HCT116 (cell line): ENCODE measurements around the gene HERPUD1.

Experiments
- CTCF ChIP-seq, 3 experiments: fragments of 200-600 bp in 1 of 3; sonication (generic) in 1 of 3; IDR thresholded peaks in 2 of 3; conservative IDR thresholded peaks in 1 of 3; 2 replicates each; pipeline ENCODE4 v1.5.1; 2012 to 2017; ENCODE audit warnings: low read depth in 2 of 3, low read length in 2 of 3, antibody characterized with exemption in 1 of 3, borderline replicate concordance in 1 of 3, control low read depth in 1 of 3, mild to moderate bottlenecking in 1 of 3, mixed read lengths in 1 of 3, mixed run types in 1 of 3, moderate library complexity in 1 of 3; ENCODE audit not compliant: insufficient read depth in 1 of 3
- EZH2 ChIP-seq: fragments of 200-600 bp; sonication (generic); IDR thresholded peaks from 2 replicates; pipeline ENCODE4 v1.6.1; 2017; ENCODE audit warnings: antibody characterized with exemption, mixed run types
- POLR2A ChIP-seq: IDR thresholded peaks from 2 replicates; pipeline ENCODE4 v1.7.0; 2011; ENCODE audit warnings: borderline replicate concordance; ENCODE audit not compliant: insufficient read depth, insufficient read length; ENCODE audit errors: extremely low read depth
- POLR2AphosphoS5 ChIP-seq: IDR thresholded peaks from 2 replicates; pipeline ENCODE4 v1.6.1; 2011; ENCODE audit warnings: mild to moderate bottlenecking, low read depth, low read length, moderate library complexity
- RAD21 ChIP-seq: IDR thresholded peaks from 2 replicates; pipeline ENCODE4 v1.6.1; 2012; ENCODE audit warnings: low read depth, mild to moderate bottlenecking
- REST ChIP-seq: IDR thresholded peaks from 2 replicates; pipeline ENCODE4 v1.6.1; 2012; ENCODE audit warnings: low read depth
- SIN3A ChIP-seq: IDR thresholded peaks from 2 replicates; pipeline ENCODE4 v1.6.1; 2012; ENCODE audit warnings: low read depth

- TF ChIP-seq CTCF (IDR thresholded peaks at IDR 0.05 in 2 of 3, conservative IDR thresholded peaks at IDR 0.05 in 1 of 3; ENCODE audit: borderline replicate concordance in 1 of 3, insufficient read depth in 1 of 3, low read depth in 2 of 3, low read length in 2 of 3): peak in 2 of 3 experiments; percentile 34 to 40; a peak in 4 of 6 replicates
- TF ChIP-seq RAD21: no peak
- no peak for TF ChIP-seq POLR2A
- no peak for TF ChIP-seq SIN3A
- TF ChIP-seq POLR2AphosphoS5: no peak
- no peak for TF ChIP-seq REST
- TF ChIP-seq EZH2: no peak
Observed at GRCh38 chr16:56956756-56957155, 24.8 kb downstream of the HERPUD1 start.
